HTERT RPE-1 (cell line): ENCODE results near the gene LITAFD.

ENCODE experiments used
- in situ Hi-C: fragments of 300-500 bp; cut with MboI; formaldehyde crosslinking; loops from 4 replicates; pipeline ENCODE4 v1.14.3; 2020; ENCODE audit warnings: low sequenced_read_pairs

The LITAFD gene

GRCh38 chr16:8855051-8855786 lies 26.9 kb upstream of the LITAFD start:
- in situ Hi-C loops = no loop called here

DNA sequence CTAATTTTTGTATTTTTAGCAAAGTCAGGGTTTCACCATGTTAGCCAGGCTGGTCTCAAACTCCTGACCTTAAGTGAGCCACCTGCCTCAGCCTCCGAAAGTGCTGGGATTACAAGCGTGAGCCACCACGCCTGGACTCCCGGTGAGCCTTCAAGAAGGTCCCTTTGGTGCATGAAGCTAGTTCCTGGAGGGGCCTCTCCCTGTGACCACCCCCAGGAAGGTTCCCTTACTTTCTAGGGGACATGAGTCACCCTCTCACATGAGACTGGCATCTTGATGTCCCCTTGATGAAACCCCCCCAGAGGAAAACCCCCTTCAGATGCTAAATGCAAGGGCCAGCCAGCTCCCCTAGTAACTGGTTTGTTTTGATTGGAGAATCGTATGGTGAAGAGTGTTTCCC lies 26.2 kb upstream of the LITAFD start:
- in situ Hi-C loops = no loop called here

DNA sequence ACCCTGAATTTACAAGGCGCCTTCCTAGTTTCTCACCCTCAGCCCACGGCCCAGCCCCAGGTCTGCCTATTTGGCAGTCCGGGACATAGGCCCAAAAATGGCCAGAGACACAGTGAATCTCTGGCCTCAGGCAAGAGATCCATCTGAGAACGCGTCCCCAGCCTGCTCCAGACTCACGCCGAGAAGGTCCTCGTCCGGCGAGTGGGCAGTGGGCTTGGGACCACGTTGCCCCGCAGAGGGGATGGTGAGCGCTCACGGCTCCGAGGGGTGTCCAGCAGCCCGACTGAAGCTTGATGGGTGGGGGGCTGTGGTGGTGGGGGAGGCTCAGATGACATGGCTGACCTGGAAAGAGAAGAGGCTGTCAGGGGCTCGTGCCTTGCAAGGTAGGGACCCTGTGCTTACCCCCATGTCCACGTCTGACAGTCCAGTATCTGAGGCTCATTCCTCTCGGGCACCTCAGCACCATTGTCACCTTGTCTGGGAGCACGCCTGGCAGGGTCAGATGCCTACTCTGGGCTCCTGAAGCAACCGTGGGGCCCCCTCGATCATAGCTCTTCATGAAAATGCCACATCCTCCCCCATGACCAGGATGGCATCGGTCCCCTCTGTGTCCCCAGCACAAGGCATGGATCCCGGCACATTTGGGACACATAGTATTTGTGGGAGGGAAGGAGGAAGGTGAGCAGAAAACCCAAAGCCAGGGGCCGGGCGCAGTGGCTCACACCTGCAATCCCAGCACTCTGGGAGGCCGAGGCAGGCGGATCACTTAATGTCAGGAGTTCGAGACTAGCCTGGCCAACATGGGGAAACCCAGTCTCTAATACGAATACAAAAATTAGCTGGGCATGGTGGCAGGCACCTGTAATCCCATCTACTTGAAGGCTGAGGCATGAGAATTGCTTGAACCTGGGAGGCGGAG lies 22.9 kb upstream of the LITAFD start:
- in situ Hi-C loops = no loop called here

GRCh38 chr16:8859913-8860881 lies 22.0 kb upstream of the LITAFD start:
- in situ Hi-C loops = no loop called here

DNA sequence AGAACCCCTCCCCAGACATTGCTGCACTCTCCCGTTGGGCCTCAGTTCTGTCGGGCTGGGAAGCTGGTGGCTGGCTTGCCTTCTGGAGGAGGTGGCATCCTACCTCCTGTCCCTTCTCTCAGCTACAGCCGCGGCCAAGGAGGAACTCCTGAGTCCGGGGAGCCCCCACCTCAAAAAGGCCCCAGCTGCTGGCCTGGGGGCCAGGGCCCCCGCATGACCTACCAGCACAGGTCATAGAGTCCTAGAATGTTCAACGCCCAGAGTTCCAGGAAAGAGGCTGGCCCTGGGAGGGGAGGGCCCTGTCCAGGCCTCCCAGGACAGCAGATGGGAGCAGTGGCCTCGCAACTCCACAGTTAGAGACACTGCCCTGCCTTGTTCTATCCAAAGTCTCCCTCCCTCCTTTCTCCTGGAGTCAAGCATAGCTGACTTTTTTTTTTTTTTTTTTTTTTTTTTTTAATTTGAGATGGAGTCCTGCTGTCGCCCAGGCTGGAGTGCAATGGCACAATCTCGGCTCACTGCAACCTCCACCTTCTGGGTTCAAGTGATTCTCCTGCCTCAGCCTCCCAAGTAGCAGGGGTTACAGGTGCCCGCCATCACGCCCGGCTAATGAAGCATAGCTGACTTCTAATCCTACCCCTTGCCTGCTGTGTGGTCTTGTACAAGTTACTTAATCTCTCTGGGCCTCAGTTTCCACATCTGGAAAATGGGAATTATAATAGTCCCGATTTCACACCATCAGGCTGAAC lies 20.4 kb upstream of the LITAFD start:
- in situ Hi-C loops = no loop called here

DNA sequence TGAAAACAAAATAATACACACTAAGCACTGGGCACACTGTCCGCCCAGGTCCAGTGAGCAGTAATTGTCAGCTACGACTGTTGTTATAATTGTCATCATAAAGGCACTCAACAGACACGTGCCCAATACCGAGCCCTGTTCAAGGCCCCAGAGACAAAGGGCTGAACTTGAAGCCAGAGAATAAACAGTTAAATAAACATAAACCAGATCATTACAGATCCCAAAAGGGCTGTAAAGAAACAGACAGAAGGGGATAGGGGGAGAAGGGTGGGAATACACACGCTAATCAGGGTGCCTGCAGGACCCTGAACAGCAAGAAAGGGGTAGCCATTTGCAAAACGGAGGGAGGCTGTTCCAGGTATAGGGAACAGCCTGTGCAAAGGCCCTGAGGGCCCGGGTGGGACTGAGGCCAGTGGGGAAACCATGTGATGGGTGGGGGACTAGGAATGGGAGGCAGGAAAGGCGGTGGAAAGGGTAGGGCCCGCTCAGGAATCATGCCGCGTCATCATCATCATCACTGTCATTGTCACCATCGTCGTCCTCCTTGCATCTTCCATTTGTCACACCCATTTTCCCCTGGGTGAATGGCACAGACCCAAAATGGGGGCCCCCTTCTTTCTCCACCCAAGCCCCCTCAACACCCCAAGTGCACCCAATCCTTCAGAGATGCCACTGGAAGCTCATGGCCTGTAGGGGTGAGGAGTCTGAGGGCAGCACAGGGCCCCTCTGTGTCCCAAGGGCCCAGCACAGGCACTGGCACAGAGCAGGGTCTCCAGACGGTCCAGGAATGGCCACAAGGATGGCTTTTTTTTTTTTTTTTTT lies 19.6 kb upstream of the LITAFD start:
- in situ Hi-C loops = no loop called here

GRCh38 chr16:8863594-8864424 lies 18.3 kb upstream of the LITAFD start:
- in situ Hi-C loops = no loop called here

GRCh38 chr16:8864480-8865110 lies 17.6 kb upstream of the LITAFD start:
- in situ Hi-C loops = no loop called here

GRCh38 chr16:8865145-8865882 lies 16.8 kb upstream of the LITAFD start:
- in situ Hi-C loops = no loop called here

DNA sequence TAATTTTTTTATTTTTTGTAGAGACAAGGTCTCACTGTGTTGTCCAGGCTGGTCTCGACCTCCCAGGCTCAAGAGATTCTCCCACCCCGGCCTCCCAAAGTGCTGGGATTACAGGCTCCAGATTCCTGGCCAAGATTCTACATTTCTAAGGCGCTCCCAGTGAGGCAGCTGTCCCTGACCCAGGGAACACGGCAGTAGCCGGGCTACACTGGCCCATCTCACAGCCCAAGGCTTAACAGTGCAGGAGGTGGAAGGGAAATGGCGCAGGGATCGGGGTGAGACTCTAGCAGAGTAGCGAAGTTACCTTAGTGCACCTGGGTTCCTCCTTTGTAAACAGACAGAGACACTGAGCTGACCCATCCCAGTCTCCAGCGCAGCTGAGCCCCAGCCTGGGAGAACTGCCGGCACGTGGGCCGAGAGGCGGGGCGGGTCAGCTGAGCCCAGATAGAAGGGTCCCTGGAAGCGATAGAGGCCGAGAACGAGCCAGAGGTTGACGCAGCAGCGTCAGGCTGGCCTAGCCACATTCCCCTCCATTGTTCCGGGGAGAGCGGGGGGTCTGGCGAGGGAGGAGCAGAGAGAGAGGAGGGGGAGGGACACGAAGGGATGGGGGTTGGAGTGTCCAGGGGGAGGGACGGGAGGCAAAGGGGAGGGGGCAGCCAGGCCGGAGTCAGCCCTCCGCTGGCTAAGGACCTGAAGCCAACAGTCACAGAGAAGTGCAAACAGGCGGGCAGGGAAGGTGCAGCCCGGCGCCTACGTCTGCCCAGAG lies 15.8 kb upstream of the LITAFD start:
- in situ Hi-C loops = no loop called here

DNA sequence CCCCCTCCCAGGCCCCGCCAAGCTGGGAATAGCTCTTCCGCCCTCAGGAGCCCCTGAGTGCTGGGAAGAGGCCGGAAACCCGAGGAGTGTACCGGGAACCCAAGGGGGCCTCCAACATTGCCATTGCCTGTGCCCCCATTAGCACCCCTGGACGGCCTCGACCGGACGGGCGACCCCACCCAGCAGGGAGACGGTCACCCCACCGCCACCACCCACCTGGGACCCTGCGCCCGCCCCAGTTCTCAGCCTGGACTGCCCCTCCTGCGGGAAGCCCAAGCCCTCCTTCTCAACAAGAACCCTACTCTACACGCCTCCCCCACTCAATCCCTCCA lies 15.3 kb upstream of the LITAFD start:
- in situ Hi-C loops = no loop called here

- in situ Hi-C loops = no loop called here
Observed at GRCh38 chr16:8867216-8867931, 14.8 kb upstream of the LITAFD start.

- in situ Hi-C loops = no loop called here
Observed at GRCh38 chr16:8867932-8868415, 14.2 kb upstream of the LITAFD start.

DNA sequence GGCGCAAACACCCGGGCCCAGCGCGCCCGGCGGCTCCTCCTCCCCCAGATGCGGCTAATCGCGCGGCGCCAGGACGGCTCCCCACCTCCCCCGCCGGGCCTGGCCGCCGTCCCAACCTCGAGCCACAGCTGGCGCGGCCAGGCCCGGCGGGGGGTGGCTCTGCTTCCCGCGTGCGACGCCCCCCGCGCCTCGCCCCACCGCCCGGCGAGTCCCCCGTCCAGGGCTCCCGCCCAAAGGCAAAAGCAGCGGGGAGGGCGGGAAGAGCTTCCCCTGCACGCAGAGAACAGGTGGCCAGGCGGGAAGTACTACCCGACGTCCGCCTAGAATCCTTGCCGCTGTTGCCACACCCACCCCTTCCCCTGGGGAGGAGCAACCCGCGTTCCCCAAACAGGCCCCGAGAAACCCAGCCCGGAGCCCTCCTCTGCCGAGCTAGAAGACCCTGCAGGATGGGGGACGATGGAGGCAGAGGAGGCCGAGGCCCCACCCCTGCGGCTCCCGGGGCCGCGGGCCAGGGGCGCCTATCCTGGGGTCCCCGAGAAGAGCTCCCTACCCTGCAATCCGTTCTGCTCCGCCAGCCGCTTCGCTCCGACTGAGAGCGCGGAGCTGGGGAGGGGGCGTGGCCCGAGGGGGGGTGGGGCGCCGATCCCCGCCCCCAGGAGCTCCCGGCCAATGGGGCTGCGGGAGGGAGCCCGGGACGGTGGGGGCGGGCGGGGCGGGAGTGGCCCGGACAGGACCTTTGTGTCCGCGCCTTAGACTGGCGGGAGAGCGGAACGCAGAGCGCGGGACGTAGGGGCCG lies 13.5 kb upstream of the LITAFD start, which contains the start of gene CARHSP1:
TSS of gene CARHSP1 (minus strand) at position 591 of the 796 bp plus-strand sequence. CDS start 9,678 bp downstream, outside the sequence.
- in situ Hi-C loops = no loop called here
